ENCODE results near the gene FGF12.

Gene FGF12

DNA sequence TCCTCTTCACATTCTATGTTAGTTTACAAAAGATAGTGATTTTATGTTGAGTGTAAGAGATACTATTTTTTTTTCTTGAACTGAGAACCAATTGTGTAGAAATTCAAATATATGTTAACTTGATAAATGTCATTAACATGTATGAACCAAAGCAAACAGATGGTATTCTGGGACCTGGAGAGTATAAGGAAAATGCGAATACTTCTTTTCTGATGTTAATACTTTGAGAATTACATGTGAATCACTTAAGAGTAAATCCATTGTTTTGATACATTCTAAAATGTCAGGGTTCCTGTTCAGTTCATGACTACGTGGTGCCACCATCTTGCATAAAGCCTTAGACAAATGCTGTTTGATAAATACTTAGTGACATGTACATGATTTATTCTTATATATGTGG lies 541.3 kb downstream of the FGF12 start:
- TF ChIP-seq POLR2AphosphoS5 (IDR thresholded peaks at IDR 0.05; ENCODE audit: low read depth, low read length) (no peak), FOXP2 (optimal IDR thresholded peaks at IDR 0.05; ENCODE audit: borderline replicate concordance, extremely low read depth, extremely low read length, insufficient read depth) (no peak), SIN3A (IDR thresholded peaks at IDR 0.05; ENCODE audit: borderline replicate concordance, insufficient read depth, low read length) (no peak), TAF1 (IDR thresholded peaks at IDR 0.05; ENCODE audit: borderline replicate concordance, insufficient read depth, low read length) (no peak)
- TF ChIP-seq, protein P1, sequence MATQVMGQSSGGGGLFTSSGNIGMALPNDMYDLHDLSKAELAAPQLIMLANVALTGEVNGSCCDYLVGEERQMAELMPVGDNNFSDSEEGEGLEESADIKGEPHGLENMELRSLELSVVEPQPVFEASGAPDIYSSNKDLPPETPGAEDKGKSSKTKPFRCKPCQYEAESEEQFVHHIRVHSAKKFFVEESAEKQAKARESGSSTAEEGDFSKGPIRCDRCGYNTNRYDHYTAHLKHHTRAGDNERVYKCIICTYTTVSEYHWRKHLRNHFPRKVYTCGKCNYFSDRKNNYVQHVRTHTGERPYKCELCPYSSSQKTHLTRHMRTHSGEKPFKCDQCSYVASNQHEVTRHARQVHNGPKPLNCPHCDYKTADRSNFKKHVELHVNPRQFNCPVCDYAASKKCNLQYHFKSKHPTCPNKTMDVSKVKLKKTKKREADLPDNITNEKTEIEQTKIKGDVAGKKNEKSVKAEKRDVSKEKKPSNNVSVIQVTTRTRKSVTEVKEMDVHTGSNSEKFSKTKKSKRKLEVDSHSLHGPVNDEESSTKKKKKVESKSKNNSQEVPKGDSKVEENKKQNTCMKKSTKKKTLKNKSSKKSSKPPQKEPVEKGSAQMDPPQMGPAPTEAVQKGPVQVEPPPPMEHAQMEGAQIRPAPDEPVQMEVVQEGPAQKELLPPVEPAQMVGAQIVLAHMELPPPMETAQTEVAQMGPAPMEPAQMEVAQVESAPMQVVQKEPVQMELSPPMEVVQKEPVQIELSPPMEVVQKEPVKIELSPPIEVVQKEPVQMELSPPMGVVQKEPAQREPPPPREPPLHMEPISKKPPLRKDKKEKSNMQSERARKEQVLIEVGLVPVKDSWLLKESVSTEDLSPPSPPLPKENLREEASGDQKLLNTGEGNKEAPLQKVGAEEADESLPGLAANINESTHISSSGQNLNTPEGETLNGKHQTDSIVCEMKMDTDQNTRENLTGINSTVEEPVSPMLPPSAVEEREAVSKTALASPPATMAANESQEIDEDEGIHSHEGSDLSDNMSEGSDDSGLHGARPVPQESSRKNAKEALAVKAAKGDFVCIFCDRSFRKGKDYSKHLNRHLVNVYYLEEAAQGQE (IDR thresholded peaks at IDR 0.05; ENCODE audit: insufficient read depth in 1 of 2, low read depth in 2 of 2, low read length in 2 of 2): no peak

DNA sequence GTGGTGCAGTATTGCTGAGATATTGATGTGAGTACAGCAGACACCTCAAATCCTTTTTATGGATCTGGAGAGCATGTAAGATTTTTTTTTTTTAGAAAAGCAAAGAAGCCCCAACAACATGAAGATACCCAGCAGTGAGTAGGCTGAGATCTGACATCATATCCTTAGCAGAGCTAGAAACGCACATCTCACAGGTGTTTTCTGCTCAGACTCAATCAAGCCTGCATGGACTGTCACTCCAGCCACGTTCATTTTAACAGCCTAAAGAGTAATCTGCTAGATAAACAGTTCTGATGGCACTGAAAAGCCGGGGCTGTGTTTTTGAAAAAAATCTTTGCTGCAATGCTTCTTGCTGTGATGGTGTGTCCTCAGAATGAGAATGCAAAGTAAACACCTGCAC lies 544.2 kb downstream of the FGF12 start:
- no peak for TF ChIP-seq POLR2AphosphoS5 (IDR thresholded peaks at IDR 0.05; ENCODE audit: low read depth, low read length)

DNA sequence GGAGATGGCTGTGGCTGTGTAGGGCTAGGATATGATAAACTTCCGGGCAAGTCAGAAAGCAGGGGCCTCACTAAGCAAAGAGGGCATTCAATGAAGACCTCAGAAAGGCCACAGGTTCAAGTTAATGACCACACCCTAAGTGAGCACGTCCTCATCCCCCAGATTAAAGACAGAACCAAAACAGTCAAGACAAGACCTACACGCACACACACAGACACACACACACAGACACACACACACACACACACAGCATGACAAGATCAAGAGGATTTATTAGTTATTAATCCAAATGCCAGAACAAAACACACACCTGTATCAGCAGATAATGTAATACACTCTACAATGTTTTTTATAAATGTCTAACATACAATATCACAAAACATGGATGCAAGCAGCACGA lies 546.2 kb downstream of the FGF12 start:
- TF ChIP-seq SIN3A (IDR thresholded peaks at IDR 0.05; ENCODE audit: borderline replicate concordance, insufficient read depth, low read length): no peak
- TF ChIP-seq, protein P1 (IDR thresholded peaks at IDR 0.05; ENCODE audit: insufficient read depth in 1 of 2, low read depth in 2 of 2, low read length in 2 of 2): no peak
- TF ChIP-seq POLR2AphosphoS5 (IDR thresholded peaks at IDR 0.05; ENCODE audit: low read depth, low read length): no peak
- TF ChIP-seq FOXP2 (optimal IDR thresholded peaks at IDR 0.05; ENCODE audit: borderline replicate concordance, extremely low read depth, extremely low read length, insufficient read depth): no peak
- TF ChIP-seq TAF1 (IDR thresholded peaks at IDR 0.05; ENCODE audit: borderline replicate concordance, insufficient read depth, low read length): no peak

DNA sequence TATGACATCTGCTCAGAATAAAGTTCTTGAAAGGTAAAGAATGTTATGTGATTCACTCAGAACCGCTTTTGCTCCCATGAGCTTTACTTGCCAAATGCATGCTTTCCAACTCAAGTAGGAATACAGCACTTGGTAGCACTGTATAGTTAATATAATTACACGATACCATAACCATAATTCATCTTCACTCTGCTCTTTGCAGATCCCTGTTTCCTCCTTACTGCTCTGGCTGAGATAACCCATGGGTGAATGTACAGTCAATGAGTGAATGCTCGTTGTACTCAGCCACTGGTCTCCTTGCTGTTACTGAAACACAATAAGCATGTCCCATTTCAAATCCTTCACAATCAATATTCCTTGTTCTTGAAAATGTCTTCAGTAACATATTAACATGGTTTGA lies 550.0 kb downstream of the FGF12 start:
- TF ChIP-seq TAF1 (IDR thresholded peaks at IDR 0.05; ENCODE audit: borderline replicate concordance, insufficient read depth, low read length) (no peak), FOXP2 (optimal IDR thresholded peaks at IDR 0.05; ENCODE audit: borderline replicate concordance, extremely low read depth, extremely low read length, insufficient read depth) (no peak), SIN3A (IDR thresholded peaks at IDR 0.05; ENCODE audit: borderline replicate concordance, insufficient read depth, low read length) (no peak), POLR2AphosphoS5 (IDR thresholded peaks at IDR 0.05; ENCODE audit: low read depth, low read length) (no peak)
- TF ChIP-seq, protein P1 (IDR thresholded peaks at IDR 0.05; ENCODE audit: insufficient read depth in 1 of 2, low read depth in 2 of 2, low read length in 2 of 2): no peak

DNA sequence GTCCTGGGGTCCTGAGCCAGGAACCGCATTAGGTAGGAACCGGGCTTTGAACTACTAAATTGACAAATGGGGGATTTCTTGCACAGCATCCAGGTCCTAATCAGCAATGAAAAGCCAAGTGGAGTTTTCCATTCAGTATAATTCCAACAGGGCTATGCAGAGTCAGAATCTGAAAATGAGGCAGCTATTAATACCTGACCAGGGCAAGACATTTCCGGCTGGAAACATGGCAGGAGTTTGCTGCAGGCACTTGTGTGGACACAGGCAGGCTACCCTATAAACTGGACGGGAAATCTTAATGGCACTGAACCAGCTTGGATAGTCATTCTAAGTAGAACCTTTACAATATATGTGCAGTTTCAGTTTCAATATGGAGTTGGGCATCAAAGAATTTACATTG lies 553.1 kb downstream of the FGF12 start:
- TF ChIP-seq, protein P1 (IDR thresholded peaks at IDR 0.05; ENCODE audit: insufficient read depth in 1 of 2, low read depth in 2 of 2, low read length in 2 of 2): no peak
- TF ChIP-seq TAF1 (IDR thresholded peaks at IDR 0.05; ENCODE audit: borderline replicate concordance, insufficient read depth, low read length) (no peak), SIN3A (IDR thresholded peaks at IDR 0.05; ENCODE audit: borderline replicate concordance, insufficient read depth, low read length) (no peak), POLR2AphosphoS5 (IDR thresholded peaks at IDR 0.05; ENCODE audit: low read depth, low read length) (no peak), FOXP2 (optimal IDR thresholded peaks at IDR 0.05; ENCODE audit: borderline replicate concordance, extremely low read depth, extremely low read length, insufficient read depth) (no peak)
